Upper lobe of left lung (tissue), 4 donors: ENCODE measurements around the gene ARHGAP45.

Experiments used
- CTCF ChIP-seq, 6 experiments: fragments of 450-650 bp in 4 of 6; fragments of 200-600 bp in 2 of 6; sonication (generic) in 2 of 6; IDR thresholded peaks; one replicate each; pipeline ENCODE4 v1.5.1; 2016 to 2019; ENCODE audit warnings: antibody characterized with exemption in 6 of 6
- POLR2A ChIP-seq, 4 donors: fragments of 450-650 bp; IDR thresholded peaks; one replicate each; pipeline ENCODE4 v1.5.1; 2016 to 2017; ENCODE audit warnings: antibody characterized with exemption in 4 of 4, mild to moderate bottlenecking in 2 of 4

- TF ChIP-seq CTCF (IDR thresholded peaks at IDR 0.05), result no peak
- TF ChIP-seq POLR2A (IDR thresholded peaks at IDR 0.05), result no peak
Measured at GRCh38 chr19:1098177-1099051, 31.4 kb downstream of the ARHGAP45 start.
